HUES48 (cell line): Measurements from ENCODE around the gene HOXC5.

Experiments used
- H3K27ac ChIP-seq: one replicate; pipeline ENCODE4 v1.7.0; 2013; ENCODE audit warnings: low read depth, low read length, inconsistent platforms
- H3K27me3 ChIP-seq: 2 replicates; pipeline ENCODE4 v1.6.1; 2013; ENCODE audit warnings: mild to moderate bottlenecking, low read length; ENCODE audit not compliant: control insufficient read depth, insufficient read depth
- H3K36me3 ChIP-seq: 2 replicates; pipeline ENCODE4 v1.6.1; 2013; ENCODE audit warnings: low read length; ENCODE audit not compliant: control insufficient read depth, insufficient read depth
- H3K4me1 ChIP-seq: 2 replicates; pipeline ENCODE4 v1.6.1; 2013; ENCODE audit warnings: mild to moderate bottlenecking, low read length; ENCODE audit not compliant: control insufficient read depth, insufficient read depth
- H3K4me3 ChIP-seq: 2 replicates; pipeline ENCODE4 v1.5.1; 2013; ENCODE audit warnings: mild to moderate bottlenecking, low read depth, low read length
- H3K9ac ChIP-seq: 2 replicates; pipeline ENCODE4 v1.6.1; 2013; ENCODE audit warnings: mild to moderate bottlenecking, low read depth, low read length, moderate library complexity
- H3K9me3 ChIP-seq: 2 replicates; pipeline ENCODE4 v1.6.1; 2013; ENCODE audit warnings: low read length; ENCODE audit not compliant: control insufficient read depth, insufficient read depth

The HOXC5 gene

GRCh38 chr12:53996240-53997203 is 36.3 kb upstream of the HOXC5 start:
- Histone ChIP-seq H3K9ac (no peak overlapping the region), H3K9me3 (no peaks in the 10 kb centered on the region), H3K36me3 (no peaks in the 10 kb centered on the region), H3K4me1 (peaks cover 10% of the 10 kb centered on the region; the same call in 1 of the 2 replicates), H3K27me3 (peaks cover 100% of the 10 kb centered on the region), H3K4me3 (0 out of 2 replicates have a peak overlapping the region, but pooled peaks have one; percentile 12), H3K27ac (no peak overlapping the region)

- Histone ChIP-seq H3K27me3 (peaks cover 100% of the 10 kb centered on the region), H3K36me3 (no peaks in the 10 kb centered on the region), H3K4me3 (no peak overlapping the region), H3K9ac (no peak overlapping the region), H3K4me1 (peaks cover 10% of the 10 kb centered on the region; the same call in 1 of the 2 replicates), H3K27ac (no peak overlapping the region), H3K9me3 (no peaks in the 10 kb centered on the region)
Measured at GRCh38 chr12:53997204-53998109, 35.4 kb upstream of the HOXC5 start.

- Histone ChIP-seq H3K36me3 (no peaks in the 10 kb centered on the region), H3K4me1 (peaks cover 10% of the 10 kb centered on the region; the same call in 1 of the 2 replicates), H3K27me3 (peaks cover 100% of the 10 kb centered on the region), H3K9me3 (no peaks in the 10 kb centered on the region), H3K4me3 (no peak overlapping the region), H3K9ac (no peak overlapping the region), H3K27ac (no peak overlapping the region)
Measured at GRCh38 chr12:53998110-53998899, 34.5 kb upstream of the HOXC5 start.

- H3K27ac ChIP-seq = no peak overlapping the region
- H3K9me3 ChIP-seq = no peaks in the 10 kb centered on the region
- no peaks in the 10 kb centered on the region for H3K36me3 ChIP-seq
- peaks cover 100% of the 10 kb centered on the region for H3K27me3 ChIP-seq
- no peak overlapping the region for H3K9ac ChIP-seq
- no peak overlapping the region for H3K4me3 ChIP-seq
- H3K4me1 ChIP-seq = peaks cover 10% of the 10 kb centered on the region; the same call in 1 of the 2 replicates
Measured at GRCh38 chr12:53998900-53999236, 34.0 kb upstream of the HOXC5 start.

GRCh38 chr12:53999559-54000115 is 33.2 kb upstream of the HOXC5 start:
- Histone ChIP-seq H3K36me3 (no peaks in the 10 kb centered on the region), H3K9ac (no peak overlapping the region), H3K9me3 (no peaks in the 10 kb centered on the region), H3K27me3 (peaks cover 100% of the 10 kb centered on the region), H3K4me1 (peaks cover 10% of the 10 kb centered on the region; the same call in 1 of the 2 replicates), H3K27ac (no peak overlapping the region), H3K4me3 (peak overlapping the region; percentile 46)

GRCh38 chr12:54000116-54001114 is 32.4 kb upstream of the HOXC5 start, which contains the start of gene HOXC9:
HOXC9 (plus strand) TSS chr12:54000161; CDS start chr12:54000189, 28 bp downstream.
- H3K9me3 ChIP-seq = no peaks in the 10 kb centered on the region
- peaks cover 7% of the 10 kb centered on the region; the same call in 1 of the 2 replicates for H3K4me1 ChIP-seq
- peaks cover 100% of the 10 kb centered on the region for H3K27me3 ChIP-seq
- no peak within 1 kb of the TSS for H3K27ac ChIP-seq
- H3K9ac ChIP-seq = no peak within 1 kb of the TSS
- H3K36me3 ChIP-seq = no peaks in the 10 kb centered on the region
- H3K4me3 ChIP-seq = peak within 1 kb of the TSS; percentile 46

GRCh38 chr12:54001283-54002187 is 31.3 kb upstream of the HOXC5 start:
- H3K27ac ChIP-seq = no peak overlapping the region
- H3K4me3 ChIP-seq = no peak overlapping the region
- no peaks in the 10 kb centered on the region for H3K9me3 ChIP-seq
- H3K4me1 ChIP-seq = peaks cover 7% of the 10 kb centered on the region; the same call in 1 of the 2 replicates
- peaks cover 100% of the 10 kb centered on the region for H3K27me3 ChIP-seq
- no peaks in the 10 kb centered on the region for H3K36me3 ChIP-seq
- H3K9ac ChIP-seq = no peak overlapping the region

GRCh38 chr12:54002278-54002914 is 30.5 kb upstream of the HOXC5 start:
- H3K9me3 ChIP-seq = no peaks in the 10 kb centered on the region
- H3K4me3 ChIP-seq = no peak overlapping the region
- H3K9ac ChIP-seq = no peak overlapping the region
- H3K27me3 ChIP-seq = peaks cover 100% of the 10 kb centered on the region
- H3K4me1 ChIP-seq = peaks cover 7% of the 10 kb centered on the region; the same call in 1 of the 2 replicates
- no peaks in the 10 kb centered on the region for H3K36me3 ChIP-seq
- no peak overlapping the region for H3K27ac ChIP-seq
